Glomerular endothelial cell (primary cell): ENCODE measurements around the gene C2orf78. TPM values are rescaled to one million over a fixed set of nuclear protein-coding genes. Genes with fewer than 3 reads are reported as not detected.
"Not testable (repeated sequence)": the region's sequence is repeated elsewhere in the genome, so short reads cannot be mapped to it uniquely, and the experiment has no call there.

Source experiments
- DNase-seq: peaks from one replicate; pipeline ENCODE4 v3.0.0-alpha.2; 2011; ENCODE audit warnings: low read depth, low spot score; ENCODE audit errors: extremely low read depth
- total RNA-seq: library from RNA; depleted of rRNA; stranded (reverse); fragments of >200 nt; gene quantifications from 2 replicates; pipeline ENCODE4 v1.2.3, GENCODE V29; 2015

Gene C2orf78
- total RNA-seq, 1 donor from 2014 or later: not detected

DNA sequence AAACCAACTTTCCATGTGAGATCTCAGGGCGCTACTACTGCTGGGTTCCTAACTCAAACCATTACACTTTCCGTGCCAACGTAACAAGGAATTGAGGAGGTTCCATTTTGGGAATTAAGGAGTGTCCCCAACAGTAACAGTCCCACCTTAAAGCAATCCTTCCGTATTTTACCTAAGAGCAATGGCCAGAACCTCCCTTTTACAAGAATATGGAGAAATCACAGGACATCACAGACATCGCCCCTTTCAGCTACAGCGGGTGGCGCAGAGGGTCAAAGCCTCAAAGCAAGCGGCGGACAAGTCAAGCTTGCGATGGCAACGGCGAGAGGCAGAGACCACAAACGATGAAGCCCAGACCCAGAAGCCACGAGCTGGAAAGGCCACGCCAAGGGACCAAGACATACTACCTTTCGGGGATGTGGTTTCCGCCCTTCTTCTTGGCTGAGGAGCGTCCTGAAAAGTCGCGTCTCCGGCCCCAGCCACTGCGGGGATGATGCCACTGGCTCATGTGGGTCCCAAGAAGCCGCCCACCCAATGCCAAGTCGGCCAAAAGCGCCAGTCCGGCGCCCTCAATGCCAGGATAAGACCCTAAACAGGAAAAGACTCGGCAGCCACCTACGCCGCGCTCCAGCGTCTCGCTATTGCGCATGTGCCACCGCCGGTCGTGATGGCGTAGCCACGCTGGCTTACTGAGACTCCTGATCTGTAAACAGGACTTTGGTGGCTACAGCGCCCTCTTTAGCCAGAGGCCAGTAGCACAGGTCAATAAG, 4.3 kb upstream of the C2orf78 start, which contains the start of gene DUSP11:
Gene DUSP11 (minus strand): TSS at position 637 of the 770 bp plus-strand sequence. CDS start 129 bp downstream, at position 508.
- DNase-seq: peak; percentile 71

DNA sequence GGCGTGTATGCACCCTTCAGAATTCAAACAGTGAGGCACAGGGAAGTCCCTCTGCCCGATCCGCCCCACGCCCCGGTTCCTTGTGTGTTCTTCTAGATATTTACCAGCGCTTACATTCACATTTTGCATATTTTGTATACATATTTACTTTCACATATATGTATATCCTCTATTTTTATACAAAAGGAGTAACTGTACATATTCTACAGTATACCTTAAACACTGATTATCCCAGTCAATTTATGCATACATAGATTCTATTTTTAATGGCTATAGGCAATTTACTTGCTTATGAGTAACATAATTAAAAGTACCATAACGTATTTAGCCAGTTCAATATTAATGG, 3.8 kb upstream of the C2orf78 start:
- DNase-seq: no peak

DNA sequence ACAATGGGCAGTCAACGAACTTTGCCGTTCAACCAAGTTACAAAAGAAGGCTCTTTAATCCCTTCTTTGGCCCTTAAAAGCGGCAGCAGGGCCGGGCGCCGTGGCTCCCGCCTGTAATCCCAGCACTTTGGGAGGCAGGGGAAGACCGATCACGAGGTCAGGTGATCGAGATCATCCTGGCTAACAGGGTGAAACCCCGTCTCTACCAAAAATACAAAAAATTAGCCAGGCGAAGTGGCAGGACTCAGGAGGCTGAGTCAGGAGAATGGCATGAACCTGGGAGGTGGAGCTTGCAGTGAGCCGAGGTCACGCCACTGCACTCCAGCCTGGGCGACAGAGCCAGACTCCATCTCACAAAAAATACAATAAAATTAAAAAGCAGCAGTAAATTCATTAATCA, 581 bp upstream of the C2orf78 start:
- not testable (repeated sequence) for DNase-seq

DNA sequence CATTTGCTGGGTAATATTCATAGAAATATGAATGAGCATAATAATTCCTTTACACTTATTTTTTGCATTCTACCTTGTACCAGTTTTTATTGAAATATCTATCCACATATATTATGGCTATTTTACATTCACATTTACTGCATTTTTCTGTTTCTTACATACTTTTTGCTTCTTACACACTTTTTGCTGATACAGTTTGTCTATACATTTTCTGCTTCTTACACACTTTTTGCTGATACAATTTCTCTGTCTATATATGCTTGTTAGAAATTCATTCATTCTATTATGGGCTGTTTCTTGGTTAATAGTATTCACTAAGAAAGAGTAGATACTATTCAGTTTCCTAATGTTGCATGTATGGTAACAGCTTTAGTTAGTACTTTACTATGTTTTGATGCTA, 27.9 kb downstream of the C2orf78 start:
- DNase-seq: no peak

DNA sequence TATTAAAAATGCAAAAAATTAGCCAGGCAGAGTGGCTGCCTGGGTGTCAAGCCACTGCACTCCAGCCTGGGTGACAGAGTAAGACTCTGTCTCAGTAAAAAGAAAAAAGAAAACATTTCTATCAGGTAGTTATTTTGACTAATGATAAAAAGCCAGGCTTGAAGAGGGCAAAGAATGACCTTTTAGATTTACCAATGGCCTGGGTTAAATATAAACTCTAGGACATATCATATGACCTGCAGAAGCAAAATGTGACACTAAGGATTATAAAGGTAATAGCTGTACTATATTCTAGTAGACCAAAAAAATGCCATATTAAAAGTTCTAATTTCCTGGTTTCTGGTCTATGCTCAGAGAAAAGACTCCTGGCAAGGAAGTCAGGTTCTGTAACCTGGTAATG, 28.7 kb downstream of the C2orf78 start:
- DNase-seq: no peak

DNA sequence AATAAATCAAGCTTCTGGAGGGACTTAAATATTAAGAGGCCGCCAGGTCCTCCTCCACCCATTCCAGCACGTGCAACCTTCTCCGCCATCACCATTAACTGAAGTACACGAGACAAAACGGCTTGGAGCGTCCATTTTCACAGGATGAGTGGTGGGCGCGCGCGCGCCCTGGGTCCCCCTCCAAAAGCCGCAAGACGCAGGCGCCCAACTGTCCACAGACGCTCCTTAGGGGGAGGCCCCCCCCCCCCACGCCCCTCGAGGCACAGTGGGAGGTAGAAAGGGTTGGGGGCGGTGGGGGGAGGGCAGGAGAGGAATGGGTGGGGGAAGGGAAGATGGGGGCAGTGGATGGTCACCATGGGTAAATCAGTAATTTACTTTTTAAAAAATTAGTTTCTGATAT, 34.3 kb downstream of the C2orf78 start:
- no peak for DNase-seq

DNA sequence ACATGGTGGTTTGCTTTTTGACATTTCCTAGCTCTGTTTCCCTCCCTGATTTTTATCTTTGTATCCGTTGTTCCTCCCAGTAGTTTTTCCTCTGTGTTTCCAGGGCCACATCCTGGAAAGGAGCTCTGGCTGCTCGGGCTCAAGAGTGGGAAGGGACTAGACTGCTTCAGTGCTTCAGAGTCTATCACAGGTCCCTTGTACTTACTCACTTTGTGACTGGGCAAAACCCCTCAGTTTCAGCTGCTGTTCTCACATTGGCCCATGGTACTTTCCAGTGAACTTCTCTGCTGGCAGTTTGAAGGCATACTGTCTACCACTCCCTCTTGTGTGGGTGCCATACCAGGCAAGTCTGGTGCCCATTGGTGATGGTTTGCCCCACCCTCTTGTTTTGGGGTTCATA, 37.2 kb downstream of the C2orf78 start:
- no peak for DNase-seq

DNA sequence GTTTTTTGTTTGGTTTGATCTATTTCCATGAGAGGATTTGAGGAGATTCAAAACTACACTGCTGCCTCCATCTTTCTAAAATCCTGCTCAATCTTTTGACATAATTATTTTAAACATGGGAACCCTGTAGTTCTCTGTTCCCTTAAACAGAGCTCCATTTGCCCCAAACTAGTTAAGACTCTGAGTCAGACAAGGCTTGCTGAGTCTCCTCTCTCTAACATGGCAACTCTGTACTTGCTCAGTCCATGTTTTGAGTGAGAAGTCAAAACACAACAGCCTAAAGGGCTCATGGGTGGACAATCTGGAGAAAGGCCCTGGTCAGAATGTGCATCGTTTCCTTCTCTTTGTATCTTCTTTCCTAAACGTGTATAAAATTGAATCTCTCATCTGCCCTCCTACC, 37.7 kb downstream of the C2orf78 start:
- no peak for DNase-seq

DNA sequence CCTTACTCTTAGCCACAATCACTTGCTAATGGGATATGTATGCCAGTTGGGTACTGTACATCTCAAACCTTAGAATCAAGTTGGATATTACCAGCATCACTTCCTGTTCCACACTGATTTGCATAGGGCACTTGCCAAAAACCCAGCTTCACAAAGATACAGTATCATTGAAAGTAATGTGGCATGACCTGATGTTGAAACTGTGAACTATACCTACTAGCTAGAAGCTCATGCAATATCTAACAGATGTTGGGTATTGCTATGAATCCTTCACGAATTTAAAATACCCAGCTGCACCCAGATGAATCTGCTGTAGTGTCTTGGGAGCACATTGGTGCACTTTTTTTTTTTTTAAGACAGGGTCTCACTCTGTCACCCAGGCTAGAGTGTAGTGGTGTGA, 38.3 kb downstream of the C2orf78 start:
- DNase-seq: no peak

DNA sequence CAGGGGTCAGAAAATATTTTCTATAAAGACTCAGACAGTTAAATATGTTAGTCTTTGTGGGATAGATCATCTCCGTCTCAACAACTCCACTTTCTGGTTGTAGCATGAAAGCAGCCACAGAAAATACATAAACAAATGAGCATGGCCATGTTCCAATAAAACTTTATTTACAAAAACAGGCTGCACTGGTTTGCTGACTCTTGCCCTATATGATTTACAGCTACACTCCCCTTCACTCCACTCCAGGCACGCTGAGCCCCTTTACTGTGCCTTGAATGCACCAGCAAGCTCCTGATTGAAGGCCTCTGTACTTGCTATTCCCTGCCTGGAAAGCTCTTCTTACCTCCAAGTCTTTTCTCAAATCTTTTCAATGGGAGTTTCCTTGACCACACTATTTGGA, 39.0 kb downstream of the C2orf78 start:
- DNase-seq: no peak

DNA sequence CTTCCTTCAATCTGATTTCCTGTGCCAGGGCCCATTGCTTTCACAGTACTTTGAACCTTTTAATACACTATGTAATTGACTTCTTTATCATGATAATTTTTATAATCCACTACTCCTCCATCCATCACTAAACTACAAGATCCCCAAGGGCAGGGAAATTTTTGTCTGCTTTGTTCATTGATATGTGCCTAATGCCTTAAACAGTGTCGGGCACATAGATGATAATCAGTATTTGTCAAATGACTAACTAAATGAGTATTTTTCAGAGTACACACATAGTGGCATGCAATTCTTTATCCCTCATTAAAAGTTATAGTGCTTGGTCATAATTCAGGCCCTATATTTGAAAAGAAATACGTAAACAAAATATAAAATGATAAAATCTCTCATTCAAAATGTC, 39.4 kb downstream of the C2orf78 start:
- no peak for DNase-seq

DNA sequence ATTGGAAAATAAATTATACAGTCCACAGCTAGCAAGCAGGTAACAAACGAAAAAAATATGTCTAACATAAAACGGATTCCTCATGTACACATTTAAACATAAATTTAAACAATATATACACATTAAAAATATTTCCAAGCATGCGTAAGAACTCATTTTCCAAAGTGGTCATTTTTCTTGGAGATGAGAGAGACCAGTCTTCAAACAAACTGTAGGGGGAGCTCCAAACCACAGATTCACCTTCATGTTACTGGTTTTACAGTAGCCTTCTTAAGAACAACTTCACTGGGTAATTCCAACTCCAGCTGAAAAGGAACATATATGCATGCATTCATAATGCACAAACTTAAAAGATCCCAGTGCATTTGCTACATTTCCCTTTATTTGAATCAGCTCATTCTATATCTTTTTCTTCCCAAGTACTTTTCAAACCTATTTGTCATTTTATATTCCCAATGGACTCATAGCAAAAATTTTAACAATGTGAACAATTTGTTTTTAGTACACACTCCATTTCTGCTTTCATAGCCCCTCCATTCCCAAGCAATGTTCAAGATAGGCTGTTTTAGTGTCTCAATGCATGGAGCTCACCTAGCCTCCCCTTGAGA, 40.0 kb downstream of the C2orf78 start:
- DNase-seq: peak; percentile 75

DNA sequence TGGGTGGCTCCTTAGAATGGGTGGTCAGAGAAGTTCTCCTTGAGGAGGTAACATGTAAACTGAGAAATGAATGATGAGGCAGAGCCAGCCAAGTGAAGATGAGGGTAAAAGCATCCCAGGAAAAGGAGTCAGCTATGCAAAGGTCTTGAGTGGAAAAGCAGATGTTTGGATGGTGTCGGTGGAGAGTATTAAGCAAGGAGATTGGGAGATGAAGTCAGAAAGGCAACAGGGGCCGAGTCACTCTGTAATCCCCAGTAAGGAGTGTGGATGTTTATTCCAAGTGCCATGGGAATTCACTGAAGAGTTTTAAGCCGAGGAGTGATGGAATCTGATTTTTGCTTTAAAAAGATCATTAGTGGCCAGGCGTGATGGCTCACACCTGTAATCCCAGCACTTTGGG, 41.4 kb downstream of the C2orf78 start:
- DNase-seq: no peak

DNA sequence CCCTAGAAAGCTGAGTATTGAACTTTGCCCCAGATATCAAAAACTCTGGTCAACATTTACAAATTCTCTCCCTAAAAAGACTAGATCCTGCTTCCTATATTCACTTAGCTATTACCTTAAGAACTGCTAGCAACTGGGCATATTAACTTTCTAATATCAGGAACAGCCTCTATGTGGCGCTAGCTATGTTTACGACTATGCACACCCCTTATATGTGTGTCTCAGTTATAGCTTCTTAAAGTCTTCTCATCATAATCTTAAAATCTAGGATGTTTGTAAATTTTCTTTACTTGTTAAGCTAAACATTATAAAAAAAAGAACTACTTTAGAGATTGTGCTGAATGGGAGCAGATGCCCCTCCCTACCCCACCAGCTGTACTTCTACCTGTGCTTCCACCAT, 43.0 kb downstream of the C2orf78 start:
- no peak for DNase-seq

DNA sequence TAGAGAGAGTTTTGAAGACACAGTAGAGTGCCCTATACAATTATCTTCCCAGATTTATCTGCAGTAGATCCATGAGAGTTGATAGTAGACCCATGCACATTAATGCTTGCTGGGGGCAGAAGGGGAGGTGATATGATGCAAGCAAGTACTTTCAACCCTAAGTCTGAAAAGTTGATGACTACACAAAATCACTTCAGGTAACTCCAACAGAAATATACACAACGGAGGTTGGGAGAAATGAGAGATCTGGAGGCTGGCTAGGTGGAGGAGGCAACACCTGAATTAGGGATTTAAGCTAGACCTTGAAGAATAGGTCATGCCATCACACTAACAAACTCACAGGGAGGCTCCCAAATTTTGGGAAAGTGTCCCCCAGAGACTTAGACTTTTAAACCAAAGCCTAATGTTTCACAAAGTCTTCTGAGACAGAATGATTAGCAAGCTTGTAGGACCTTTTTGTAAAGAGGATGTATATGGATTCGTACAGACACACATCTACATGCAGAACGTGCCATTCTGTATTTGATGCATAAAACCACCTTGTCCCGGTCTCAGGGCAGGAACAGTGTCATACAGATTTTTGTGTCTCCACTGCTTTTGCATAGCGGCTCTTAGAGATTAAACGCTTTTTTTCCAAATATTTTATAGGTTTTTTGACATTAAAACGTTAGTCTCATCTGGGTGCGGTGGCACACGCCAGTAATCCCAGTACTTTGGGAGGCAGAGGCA, 43.8 kb downstream of the C2orf78 start:
- DNase-seq: no peak

DNA sequence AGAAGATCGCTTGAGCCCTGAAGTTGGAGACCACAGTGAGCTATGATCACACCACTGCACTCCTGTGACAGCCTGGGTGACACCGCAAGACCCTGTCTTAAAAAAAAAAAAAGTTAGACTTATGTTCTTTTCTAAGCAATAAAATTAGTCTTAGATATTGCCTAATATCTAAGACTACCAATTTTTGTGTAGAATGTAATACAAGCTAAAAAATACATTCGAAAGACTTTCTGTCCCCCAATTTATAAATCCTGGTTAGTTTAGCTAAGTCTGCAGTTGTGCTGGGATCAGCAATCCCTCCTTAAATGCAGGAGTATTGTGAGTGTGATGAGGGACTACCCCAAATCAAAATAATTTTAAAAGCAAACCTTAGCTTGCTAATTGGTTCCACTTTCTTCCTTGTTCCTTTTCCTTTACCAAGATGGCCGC, 44.4 kb downstream of the C2orf78 start:
- DNase-seq: no peak

DNA sequence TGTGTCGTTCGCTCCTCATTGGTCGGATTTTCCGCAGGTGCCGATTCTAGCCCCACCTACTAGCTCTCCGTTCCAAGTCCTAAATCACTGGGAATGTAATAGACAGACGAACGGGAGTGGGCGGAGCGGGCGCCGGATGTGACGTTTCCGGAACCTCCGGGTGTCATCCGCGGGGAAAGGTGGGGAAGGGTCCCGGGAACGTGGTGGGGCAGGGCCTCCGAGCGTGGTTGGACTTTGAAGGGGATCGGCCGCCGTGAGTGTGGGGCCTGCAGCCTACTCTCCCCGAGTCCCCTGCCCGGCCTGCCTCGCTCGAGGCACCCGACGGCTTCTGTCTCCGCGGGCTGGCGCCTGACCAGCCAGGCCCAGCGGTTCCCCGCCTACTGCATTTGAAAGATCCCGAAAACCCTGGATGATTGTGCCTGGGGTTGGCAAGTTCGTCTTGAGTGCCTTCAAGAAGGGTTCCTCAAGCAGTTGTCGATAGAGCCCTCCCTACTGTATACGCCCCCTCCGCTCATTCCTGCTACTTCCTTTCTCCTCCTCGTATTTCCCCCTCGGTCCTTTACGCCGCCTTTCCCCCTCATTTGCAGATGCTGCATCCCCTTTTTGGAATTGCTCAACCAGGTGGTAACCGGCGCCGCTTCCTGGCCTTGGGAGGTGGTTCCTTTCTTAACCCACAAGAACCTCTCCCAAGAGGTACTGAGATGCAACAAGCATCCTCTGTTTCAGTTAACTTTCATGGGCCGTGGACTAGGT, 45.0 kb downstream of the C2orf78 start, which contains the start of gene STAMBP:
Gene STAMBP (plus strand): TSS at position 144 of the 753 bp plus-strand sequence. CDS start 1,896 bp downstream, outside the sequence.
- DNase-seq: peak; percentile 91

DNA sequence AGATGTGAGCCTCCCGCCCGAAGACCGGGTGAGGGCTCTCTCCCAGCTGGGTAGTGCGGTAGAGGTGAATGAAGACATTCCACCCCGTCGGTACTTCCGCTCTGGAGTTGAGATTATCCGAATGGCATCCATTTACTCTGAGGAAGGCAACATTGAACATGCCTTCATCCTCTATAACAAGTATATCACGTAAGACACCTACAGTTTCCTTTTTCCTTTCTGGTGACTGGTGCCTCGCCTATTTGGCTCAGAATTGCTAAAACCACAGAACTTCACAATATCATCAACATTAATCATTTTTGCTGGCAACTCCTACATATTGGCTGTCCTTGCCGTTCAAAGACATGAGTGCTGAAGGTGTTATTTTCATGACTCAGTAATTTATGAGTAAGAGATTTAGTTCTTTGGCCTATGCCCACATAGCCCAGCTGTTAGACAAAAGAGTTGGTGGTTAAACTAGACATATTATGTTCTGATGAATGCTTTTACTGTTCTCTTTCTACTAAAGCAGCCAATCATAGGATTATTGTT, 47.0 kb downstream of the C2orf78 start:
- no peak for DNase-seq

DNA sequence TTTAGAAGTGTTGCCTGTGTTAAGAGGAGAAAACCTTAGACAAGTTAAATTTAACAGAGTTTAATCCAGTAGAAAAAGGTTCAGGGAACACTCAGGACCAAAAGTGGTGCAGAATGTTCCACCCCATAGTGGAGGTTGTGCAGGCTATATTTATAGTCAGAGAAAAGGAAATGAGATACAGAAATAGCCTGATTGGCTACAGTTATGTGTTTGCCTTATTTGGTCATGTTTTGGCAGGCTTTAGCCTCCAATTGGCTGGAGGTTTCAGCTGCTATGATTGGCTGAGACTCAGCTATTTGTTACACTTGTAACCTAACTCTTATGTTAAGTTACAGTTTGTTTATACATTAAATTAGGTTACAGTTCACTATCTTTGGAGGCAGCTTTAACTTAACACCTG, 48.9 kb downstream of the C2orf78 start:
- no peak for DNase-seq

DNA sequence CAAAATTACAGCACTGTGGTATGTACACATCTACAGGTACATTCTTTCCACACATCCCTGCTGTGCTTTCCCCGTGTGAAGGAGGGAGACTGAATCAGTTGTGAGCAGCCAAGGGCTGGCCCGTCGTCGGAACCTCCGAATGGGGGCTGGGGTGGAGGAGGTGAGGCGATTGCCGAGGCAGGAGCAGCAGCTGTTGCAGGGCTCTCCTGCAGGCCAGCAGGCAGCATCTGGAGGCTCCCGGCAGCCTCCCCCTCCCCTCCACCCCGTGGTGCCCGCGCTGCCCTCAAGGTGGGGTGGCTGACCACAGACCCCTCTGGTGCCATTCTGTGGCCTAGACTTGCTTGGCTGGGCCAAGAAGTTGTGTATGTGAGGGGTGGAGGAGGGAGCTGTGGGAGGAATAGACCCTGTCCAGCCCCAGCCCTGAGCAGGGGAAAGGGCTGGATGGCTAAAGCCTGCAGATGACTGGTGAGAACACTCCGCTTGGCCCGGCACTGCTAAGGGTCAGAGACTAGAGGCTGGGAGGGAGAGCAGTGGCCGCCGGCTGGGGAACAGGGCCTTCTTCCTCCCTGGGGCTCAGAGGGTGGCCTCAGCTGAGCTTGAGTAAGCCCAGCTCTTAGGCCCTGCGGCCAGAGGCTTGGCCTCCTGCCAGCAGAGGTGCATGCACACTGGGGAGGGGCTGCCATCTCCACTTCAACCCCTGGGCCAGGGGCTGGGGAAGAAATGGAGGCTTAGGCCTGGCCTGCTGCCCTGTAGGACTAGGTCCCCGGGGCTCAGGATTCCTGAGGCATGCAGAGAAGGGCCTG, 52.4 kb downstream of the C2orf78 start:
- no peak for DNase-seq
